NCI-H446 (cell line): ENCODE measurements around the gene ISG15.

ENCODE experiments used
- DNase-seq, 2 experiments: peaks; one replicate each; lab custom pipeline; 2025; lab: John Stamatoyannopoulos, UW

ISG15 gene

DNA sequence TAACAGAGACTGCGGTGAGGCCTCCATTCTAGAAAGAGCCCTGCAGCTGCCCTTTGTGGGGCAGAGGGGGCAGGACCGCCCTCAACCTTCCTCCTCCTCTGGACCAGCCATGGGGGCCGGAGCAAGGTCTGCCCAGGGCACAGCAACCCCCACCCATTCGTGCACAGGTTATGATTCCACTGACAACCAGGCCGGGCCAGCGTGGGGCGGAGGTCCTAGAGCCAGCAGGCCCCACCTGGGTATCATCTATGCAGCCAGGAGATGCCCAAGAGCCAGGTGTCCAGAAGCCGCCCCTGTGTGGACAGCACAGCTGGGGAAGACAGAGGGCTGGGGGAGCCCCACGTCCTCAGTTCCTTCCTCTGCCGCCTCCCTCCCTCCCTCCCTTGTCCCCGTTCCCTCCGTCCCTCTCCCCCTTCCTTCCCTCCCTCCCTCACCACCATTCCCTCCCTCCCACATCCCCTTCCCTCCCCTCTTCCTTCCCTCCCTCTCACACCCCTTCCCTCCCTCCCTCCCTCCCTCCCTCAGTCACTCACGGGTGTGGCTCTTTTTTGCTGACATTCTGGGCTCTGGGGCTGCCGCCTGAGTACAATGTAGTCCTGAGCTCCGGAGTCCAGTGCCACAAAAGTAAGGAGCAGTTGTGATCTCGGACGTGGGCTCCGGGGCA, 48.5 kb downstream of the ISG15 start:
- no peak for DNase-seq

DNA sequence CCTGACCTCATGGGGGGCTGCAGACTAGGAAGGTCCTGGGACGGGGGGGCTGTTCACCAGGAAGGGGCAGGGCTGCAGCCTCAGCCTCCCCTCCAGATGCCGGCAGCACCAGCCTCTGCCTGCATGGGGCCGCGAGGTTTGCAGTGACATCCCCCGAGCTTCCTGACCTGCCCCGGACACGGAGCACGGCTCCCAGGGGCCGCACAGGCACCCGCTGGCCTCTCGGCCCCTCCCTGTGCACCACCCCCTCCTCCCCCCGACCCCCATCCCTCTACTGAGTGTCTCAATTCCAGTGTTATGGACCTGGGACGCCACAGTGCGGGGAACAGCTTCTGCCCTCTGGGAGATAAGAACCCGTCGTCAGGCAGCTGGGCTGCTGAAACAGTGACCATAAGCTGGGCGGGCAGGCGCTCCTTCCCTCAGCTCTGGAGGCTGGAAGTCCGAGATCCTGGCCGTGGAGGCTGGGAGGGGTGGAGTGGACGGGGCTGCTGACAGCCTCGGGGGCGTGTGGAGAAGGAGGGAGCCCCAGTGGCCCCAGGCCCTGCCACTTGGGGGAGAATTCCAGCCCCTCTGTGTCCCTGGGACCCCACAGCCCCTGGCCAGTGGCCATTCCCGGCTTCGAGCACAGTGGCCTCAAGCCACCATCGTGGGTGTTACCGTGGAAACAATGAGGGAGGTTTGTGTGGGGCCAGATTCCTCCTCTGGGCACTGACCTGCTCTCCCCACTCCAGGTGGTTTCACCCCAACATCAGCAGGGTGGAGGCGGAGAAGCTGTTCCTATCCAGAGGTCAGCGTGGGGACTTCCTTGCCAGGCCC, 49.3 kb downstream of the ISG15 start:
- no peak for DNase-seq

DNA sequence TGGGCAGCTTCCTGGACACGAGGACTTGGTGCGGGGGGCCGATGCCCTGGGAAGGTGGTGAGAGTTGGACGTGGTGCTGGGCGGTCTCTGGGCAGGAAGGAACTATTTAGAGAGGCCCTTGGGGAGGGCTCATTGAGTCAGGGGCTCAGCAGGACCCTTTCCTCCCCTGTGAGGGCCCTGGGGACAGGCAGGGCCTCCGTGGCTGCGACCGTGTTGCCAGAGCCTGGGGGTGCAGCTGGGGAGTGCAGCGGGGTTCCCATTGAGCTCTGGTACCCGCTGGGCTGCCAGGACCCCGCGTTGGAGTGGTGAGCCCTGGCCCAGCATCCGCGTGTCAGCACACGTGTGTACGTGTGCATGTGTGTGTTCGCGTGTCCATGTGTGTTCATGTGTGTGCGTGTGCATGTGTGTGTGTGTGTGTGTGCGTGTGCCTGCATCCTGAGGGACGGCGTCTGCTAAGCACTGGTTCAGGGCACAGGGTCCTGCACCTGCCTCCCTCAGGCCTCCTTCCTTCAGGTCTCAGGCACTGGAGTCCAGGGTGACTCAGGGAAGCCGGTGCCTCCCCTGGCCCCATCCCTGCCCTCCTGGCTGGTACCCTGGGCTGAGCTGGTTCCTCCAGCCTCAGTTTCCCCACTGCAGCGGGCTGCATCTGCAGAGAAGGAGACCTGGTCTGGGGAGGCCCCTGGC, 50.1 kb downstream of the ISG15 start:
- no peak for DNase-seq
